ENCODE data around the gene VAMP1.
"Not testable (repeated sequence)": the region's sequence is repeated elsewhere in the genome, so short reads cannot be mapped to it uniquely, and the experiment has no call there.

The VAMP1 gene, protein sequence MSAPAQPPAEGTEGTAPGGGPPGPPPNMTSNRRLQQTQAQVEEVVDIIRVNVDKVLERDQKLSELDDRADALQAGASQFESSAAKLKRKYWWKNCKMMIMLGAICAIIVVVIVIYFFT

DNA sequence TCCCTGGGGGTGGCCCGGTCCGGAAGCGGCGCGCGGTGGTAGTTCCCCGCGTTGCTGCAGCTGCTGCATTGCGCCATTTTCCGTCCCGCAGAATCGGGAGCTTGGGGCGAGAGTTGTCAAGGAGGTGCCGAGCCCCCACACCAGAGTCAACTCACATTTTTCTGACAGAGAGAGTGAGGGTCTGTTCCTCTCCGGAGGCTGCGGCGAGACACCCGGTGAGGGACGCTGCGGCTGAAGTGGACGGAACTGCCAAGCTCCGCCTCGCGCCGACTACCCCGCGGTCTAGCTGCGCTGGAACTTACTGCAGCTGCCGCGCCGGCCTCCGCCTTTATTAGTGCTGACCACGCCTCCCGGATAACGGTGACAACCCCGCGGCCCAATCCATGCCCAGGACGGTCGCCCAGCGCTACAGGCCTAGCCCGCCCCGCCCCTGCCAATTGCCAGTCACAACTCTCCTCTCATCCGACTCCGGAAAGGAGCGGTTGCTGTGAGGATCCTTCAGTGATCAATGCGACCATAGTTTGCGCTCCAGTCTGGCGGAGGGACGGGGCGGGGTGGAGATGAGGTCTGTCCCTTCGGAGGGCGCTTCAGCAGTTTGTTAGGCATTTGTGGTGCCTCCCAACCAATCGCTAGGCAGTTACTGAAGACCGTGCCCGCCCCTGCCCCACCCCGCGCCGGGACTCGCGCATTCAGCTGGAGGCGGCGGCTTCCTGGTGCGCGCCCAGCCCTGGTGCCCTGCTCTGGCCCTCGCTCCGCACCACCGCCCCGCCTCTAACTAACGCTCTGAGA, at the start of gene VAMP1:
VAMP1 (minus strand) TSS at position 303 of the 789 bp plus-strand sequence; CDS start at position 157, 146 bp downstream.
- peak; percentile 97 for DNase-seq (ENCODE audit: extremely low read depth, insufficient read length)
- TF ChIP-seq, protein P1, sequence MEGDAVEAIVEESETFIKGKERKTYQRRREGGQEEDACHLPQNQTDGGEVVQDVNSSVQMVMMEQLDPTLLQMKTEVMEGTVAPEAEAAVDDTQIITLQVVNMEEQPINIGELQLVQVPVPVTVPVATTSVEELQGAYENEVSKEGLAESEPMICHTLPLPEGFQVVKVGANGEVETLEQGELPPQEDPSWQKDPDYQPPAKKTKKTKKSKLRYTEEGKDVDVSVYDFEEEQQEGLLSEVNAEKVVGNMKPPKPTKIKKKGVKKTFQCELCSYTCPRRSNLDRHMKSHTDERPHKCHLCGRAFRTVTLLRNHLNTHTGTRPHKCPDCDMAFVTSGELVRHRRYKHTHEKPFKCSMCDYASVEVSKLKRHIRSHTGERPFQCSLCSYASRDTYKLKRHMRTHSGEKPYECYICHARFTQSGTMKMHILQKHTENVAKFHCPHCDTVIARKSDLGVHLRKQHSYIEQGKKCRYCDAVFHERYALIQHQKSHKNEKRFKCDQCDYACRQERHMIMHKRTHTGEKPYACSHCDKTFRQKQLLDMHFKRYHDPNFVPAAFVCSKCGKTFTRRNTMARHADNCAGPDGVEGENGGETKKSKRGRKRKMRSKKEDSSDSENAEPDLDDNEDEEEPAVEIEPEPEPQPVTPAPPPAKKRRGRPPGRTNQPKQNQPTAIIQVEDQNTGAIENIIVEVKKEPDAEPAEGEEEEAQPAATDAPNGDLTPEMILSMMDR (IDR thresholded peaks at IDR 0.05; ENCODE audit: insufficient read depth, low read length, poor library complexity, severe bottlenecking), result no peak
- Histone ChIP-seq H3K36me3 (ENCODE audit: control insufficient read depth, insufficient read depth, low read length) (peaks cover 11% of the 10 kb centered on the region), H3K27me3 (replicated peaks; ENCODE audit: control insufficient read depth, insufficient read depth, low read length) (no peaks in the 10 kb centered on the region), H3K4me3 (replicated peaks; ENCODE audit: low read depth, low read length) (peak within 1 kb of the TSS; percentile 96)

DNA sequence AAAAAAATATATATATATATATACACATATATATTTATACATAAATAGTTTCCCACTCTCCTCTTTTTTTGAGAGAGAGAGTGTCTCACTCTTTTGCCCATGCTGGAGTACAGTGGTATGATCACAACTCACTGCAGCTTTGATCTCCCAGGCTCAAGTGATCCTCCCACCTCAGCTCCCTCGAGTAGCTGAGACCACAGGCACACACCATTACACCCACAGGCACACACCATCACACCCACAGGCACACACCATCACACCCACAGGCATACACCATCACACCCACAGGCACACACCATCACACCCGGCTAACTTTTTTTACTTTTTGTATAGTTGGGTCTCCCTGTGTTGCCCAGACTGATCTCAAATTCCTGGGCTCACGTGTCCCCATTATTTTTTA, 49.7 kb upstream of the VAMP1 start:
- TF ChIP-seq, protein P1 (IDR thresholded peaks at IDR 0.05; ENCODE audit: insufficient read depth, low read length, poor library complexity, severe bottlenecking), result no peak
- DNase-seq (ENCODE audit: extremely low read depth, insufficient read length), result no peak
- Histone ChIP-seq H3K27me3 (replicated peaks; ENCODE audit: control insufficient read depth, insufficient read depth, low read length) (no peaks in the 10 kb centered on the region), H3K4me3 (replicated peaks; ENCODE audit: low read depth, low read length) (no peak overlapping the region), H3K36me3 (ENCODE audit: control insufficient read depth, insufficient read depth, low read length) (peaks cover 44% of the 10 kb centered on the region)

DNA sequence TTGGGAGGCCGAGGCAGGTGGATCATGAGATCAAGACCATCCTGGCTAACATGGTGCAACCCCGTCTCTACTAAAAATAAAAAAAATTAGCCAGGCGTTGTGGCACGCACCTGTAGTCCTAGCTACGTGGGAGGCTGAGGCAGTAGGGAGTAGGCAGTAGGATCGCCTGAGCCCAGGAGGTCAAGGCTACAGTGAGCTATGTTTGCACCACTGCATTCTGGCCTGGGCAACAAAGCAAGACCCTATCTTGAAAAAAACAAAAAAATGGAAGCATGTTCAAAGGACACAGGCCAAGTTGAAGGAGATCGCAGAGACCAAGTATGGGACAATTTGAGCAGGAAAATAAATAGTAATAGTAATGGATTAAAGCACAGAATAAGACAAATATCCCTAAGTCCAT, 37.6 kb upstream of the VAMP1 start:
- H3K4me3 ChIP-seq (replicated peaks; ENCODE audit: low read depth, low read length), result no peak overlapping the region
- TF ChIP-seq, protein P1 (IDR thresholded peaks at IDR 0.05; ENCODE audit: insufficient read depth, low read length, poor library complexity, severe bottlenecking), result no peak
- H3K36me3 ChIP-seq (ENCODE audit: control insufficient read depth, insufficient read depth, low read length), result peaks cover 15% of the 10 kb centered on the region
- H3K27me3 ChIP-seq (replicated peaks; ENCODE audit: control insufficient read depth, insufficient read depth, low read length), result no peaks in the 10 kb centered on the region
- DNase-seq (ENCODE audit: extremely low read depth, insufficient read length), result no peak

DNA sequence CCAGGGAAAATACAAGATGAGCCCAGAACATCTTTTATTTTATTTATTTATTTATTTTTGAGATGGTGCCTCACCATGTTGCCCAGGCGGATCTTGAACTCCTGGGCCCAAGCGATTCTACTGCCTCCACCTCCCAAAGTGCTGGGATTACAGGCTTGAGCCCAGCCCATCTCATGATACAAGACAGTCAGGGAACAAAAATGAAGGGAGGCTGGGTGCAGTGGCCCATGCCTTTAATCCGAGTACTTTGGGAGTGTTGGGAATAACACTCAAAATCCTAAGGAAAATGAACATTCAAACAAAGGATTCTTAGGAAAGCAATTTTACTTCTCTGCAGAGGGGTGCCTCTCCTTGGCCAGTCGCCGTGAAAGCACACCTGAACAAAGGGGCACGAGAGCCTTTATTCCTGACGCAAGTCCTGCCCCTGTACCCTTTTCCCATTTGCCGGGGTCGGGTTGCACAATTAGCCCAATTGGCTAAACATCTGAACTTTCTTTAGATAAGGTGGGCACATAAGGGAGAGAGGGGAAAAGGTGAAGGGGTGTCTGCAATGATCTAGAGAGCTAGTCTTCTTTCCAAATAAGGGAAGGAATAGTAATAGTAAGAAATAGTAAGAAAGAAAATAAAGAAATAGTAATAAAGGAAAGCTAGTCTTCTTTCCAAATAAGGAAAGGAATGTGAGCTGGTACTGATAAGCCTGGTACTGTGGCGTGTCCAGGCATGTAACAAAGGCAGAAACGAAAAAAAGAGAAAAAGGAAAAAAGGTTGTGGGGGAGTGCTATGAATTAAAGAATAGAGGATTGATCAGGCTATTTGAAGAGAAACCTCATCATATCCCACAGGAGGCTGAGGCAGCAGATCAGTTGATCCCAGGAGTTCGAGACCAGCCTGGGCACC, 36.9 kb upstream of the VAMP1 start:
- Histone ChIP-seq H3K4me3 (replicated peaks; ENCODE audit: low read depth, low read length) (no peak overlapping the region), H3K27me3 (replicated peaks; ENCODE audit: control insufficient read depth, insufficient read depth, low read length) (no peaks in the 10 kb centered on the region), H3K36me3 (ENCODE audit: control insufficient read depth, insufficient read depth, low read length) (peaks cover 12% of the 10 kb centered on the region)
- TF ChIP-seq, protein P1 (IDR thresholded peaks at IDR 0.05; ENCODE audit: insufficient read depth, low read length, poor library complexity, severe bottlenecking), result no peak
- no peak for DNase-seq (ENCODE audit: extremely low read depth, insufficient read length)

DNA sequence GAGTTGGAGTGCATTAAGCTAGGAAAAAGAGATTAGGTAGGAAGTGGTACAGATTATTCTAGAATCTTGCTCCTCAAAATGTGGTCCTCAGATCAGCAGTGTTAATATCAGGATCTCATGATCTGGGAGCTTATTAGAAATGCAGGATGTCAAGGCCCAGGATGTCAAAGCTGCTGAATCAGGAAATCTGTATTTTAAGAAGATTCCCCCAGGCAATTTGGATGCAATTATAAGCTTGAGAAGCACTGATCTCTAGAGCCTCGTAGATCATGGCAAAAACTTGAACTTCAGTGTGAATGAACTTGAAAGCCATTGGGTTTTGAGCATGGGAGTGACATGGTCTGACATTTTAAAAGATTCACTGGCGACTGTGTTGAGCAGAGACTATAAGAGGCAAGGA, 30.0 kb upstream of the VAMP1 start:
- no peaks in the 10 kb centered on the region for H3K27me3 ChIP-seq (replicated peaks; ENCODE audit: control insufficient read depth, insufficient read depth, low read length)
- peaks cover 8% of the 10 kb centered on the region for H3K36me3 ChIP-seq (ENCODE audit: control insufficient read depth, insufficient read depth, low read length)
- no peak overlapping the region for H3K4me3 ChIP-seq (replicated peaks; ENCODE audit: low read depth, low read length)
- no peak for DNase-seq (ENCODE audit: extremely low read depth, insufficient read length)
- TF ChIP-seq, protein P1 (IDR thresholded peaks at IDR 0.05; ENCODE audit: insufficient read depth, low read length, poor library complexity, severe bottlenecking), result no peak

DNA sequence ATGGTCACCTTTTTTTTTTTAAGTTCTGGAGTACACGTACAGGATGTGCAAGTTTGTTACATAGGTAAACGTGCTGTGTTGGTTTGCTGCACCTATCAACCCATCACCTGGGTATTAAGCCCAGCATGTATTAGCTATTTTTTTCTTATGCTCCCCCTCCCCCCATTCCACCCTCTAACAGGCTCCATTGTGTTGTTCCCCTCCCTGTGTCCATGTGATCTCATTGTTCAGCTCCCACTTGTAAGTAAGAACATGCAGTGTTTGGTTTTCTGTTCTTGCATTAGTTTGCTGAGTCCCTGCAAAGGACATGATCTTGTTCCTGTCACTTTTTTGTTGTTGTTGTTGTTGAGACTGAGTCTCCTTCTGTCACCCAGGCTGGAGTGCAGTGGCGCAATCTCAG, 26.8 kb upstream of the VAMP1 start:
- H3K36me3 ChIP-seq (ENCODE audit: control insufficient read depth, insufficient read depth, low read length); DNase-seq (ENCODE audit: extremely low read depth, insufficient read length); H3K4me3 ChIP-seq (replicated peaks; ENCODE audit: low read depth, low read length); H3K27me3 ChIP-seq (replicated peaks; ENCODE audit: control insufficient read depth, insufficient read depth, low read length): not testable (repeated sequence)

All from GM06990 (cell line).